ENCODE results near the gene EFNA5.

The EFNA5 gene

DNA sequence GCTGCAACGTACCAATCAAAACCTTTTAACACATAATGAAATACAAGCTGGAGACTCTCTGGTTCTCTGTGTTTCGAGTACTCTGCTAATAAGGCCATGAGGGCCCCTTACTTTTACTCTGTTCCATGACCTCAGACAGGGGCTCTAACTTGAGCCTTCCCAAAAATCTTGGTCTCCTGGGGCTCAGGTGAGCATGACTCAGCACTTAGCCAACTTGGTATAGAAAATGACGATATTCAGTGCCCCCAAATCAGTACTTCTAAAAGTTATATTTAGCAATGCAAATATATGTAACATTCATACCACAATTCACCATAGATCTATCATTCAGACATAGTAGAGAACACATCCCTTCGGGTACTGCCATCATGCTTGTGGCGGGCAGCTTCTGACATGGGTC is 278.9 kb downstream of the EFNA5 start:
- DNase-seq (ENCODE audit: low read depth), result no peak

DNA sequence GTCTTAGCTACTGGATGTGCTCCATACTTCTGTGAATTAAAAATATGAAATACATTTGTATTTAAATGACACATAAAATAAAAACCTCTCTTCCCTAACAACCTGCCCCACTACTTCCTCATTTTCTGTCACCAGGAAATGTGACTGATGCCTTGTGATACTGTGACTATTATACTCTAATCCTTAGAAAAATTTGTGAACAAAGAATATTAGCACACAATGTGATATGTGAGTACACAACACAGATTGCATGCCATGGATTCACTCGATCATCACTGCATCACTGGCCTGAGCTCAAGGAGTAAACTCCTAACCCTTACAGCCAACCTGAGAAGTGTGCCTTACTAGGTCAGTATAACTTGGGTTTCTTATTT is 281.0 kb downstream of the EFNA5 start:
- no peak for DNase-seq (ENCODE audit: low read depth)

DNA sequence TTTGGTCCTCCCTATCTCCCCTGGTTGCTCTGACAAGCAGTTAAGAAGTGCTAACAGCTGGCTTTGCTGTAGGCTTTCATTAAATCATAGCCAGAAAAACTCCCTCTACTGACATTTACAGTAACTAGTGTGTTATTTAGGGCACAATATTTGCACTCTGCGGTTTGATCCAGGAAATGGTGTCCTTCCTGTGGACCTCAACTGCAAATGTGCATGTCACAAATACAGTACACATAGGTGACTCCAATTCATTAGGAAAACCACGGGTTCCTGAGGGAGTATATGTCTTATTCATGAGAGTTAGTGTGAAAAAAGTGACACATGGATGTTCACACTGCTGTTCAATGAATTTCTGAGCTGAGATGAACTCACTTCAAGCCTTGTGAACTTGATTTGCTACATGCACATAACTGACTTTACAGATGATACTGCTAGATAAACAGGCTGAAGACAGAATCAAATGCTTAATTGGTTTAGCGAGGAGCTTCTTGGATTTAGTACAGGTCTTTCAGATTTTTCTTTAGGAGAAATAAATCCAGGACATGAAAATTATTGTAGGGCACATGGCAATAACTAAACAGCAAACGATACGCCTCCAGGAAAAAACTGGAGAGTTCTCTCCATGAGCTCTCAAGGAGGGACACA is 281.5 kb downstream of the EFNA5 start:
- no peak for DNase-seq (ENCODE audit: low read depth)

DNA sequence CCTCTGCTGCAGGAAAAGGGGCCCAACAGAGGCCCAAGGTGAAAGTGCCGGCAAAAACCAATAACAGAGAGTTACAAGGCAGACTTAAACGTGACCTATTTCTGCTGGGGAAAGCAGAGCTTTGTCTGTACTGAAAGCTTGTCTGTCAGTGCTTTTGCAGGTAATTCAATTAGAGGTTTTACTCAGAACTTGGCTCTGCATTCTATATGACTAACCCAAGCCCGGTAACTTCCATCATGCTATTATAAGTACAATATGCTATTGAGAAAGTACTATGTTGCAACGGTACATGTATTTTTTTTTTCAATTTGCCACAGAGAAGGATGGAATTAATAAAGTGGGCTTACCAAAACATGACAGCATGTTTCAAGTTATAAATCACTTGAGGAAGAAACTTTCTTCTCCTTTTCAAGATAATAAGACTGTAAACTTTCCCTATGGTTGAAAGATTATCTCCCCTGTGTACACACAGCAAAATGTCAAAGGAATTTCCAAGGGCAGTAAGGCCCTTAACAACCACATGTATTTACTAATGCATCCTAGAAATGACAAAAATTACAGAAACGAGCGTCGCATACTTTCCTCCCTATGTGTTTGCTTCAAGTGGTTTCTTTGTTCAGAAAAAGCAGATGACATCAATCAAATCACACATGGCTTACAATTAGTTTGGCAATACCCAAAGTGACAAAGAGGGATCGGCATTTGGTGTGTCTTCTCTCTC is 282.4 kb downstream of the EFNA5 start:
- DNase-seq (ENCODE audit: low read depth), result no peak

DNA sequence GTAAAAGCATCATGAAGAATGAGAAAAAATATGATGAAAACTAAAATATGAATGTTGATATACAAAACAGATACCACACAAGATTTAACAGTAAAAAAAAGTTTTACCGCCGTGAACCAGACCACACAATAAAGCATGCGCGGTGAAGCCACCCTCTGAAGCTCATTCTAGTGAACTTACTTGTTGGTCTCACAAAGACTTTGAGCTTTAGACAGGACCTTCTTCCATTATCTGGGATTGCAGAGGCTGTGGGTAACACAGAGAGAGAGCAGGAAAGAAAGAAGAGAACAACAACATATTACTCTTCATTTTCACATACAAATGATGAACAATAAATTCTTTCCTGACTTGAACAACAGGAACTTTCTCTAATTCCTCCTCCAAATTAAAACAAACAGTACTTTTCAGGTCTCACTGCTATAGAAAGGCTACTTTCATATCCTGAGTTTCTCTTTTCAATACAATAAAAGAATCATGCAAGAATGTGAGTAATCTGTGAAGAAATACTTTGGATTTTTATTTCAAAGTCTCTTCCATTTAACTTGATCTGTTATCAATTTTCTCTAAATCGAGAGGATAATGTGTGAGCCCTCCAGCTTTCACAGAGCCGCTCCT is 283.1 kb downstream of the EFNA5 start:
- no peak for DNase-seq (ENCODE audit: low read depth)

DNA sequence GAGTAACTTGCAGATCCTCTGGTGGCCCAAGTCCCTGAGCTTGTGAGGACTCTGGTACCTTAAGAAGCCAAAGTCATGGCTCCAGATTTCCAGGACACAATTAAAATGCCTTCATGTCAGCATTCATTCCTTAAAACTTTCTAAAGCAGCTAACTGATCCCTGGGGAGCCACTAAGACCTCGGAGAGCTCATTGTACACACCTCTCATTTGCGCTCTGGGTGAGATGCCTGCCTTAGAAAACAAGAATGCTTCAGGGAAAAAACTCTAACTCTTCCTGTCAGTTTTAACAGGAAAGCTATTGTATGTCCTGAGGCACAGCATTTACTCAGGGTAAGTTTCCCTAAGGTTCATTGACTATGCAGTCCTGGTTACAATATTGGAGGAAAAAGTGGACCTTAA is 285.0 kb downstream of the EFNA5 start:
- DNase-seq (ENCODE audit: low read depth), result no peak

DNA sequence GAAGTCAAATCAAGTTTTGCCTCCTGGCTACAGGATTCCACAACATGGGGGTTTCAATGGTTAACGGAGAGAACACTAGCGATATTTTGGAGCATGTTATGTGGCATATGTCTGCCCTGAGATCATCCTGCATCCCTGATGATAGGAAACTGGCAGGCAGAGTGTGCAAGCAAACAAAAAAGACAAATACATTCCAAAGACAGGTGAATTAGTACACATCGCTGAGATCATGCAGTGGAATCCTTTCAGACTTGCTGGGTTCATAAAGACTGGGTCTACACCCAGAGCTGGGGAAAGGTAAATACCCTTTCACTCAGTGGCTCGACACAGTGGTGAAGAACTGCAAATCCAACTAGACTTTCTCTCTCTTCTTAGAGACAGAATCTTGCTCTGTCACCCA is 286.5 kb downstream of the EFNA5 start:
- DNase-seq (ENCODE audit: low read depth), result no peak

DNA sequence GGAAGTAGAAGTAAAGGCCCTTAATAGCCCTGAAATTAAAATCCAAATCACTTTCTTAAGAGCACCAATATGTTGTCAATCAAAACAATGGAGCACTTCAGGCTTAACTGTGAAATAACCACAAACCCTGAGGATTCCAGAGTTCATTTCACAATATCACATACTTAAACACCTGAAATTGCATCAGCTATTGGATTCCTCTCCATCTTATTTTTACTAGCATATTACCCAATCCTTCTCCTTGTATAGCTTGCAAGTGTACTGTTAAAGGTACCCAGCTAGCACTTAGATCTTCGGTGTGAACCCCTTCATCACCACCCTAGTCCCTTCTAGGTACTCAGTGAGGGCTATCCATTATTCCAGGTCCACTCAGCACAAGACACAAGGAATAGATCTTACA is 287.3 kb downstream of the EFNA5 start:
- no peak for DNase-seq (ENCODE audit: low read depth)

DNA sequence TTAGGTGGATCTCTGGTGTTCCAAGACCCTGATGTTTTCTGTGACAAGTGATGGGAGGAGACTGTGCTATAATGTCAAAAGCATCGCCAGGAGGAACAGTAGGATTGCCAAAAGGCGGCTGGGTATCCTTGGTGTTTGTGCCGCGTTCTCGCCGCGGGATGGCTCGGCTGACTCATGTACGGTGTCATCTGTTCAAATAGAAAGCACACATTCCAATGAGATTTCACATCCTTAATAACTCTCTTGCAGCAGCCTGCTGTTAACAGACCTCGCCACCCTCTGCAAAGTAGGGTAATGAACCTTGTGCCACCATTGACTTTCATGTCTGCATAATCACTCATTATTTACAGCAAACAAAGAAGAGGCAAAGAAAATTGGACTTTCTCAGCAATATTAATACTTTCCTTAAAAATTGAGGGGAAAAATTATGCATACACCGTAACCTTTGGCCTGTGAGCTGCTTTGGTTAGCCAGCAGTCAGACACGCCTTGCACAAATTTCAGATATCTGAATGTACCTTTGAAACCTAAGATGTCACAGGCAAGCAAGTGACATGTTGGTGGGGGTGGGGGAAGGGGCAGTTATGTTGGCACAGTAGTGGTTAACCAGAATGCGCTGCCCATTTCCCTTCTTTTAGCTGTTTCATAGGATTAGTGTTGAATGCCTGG is 289.4 kb downstream of the EFNA5 start:
- no peak for DNase-seq (ENCODE audit: low read depth)

DNA sequence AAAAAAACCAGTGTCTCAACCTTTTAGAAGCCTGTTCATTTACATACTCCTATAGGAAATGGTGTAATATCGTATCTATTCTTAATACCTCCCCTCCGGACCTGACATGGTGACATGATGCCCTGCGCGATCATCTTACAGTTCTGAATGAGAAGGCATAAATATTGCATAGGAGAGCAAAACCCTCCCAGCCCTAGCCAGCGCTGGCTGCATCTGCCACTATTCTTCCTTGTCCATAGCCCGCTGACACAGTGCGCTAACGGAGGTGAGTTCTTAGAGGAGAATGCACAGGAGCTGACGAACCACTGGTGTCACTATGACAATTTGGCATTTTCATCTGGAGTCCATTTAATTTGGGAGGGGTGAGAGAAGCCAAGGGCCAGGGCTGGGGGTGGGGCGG is 290.1 kb downstream of the EFNA5 start:
- DNase-seq (ENCODE audit: low read depth), result no peak

DNA sequence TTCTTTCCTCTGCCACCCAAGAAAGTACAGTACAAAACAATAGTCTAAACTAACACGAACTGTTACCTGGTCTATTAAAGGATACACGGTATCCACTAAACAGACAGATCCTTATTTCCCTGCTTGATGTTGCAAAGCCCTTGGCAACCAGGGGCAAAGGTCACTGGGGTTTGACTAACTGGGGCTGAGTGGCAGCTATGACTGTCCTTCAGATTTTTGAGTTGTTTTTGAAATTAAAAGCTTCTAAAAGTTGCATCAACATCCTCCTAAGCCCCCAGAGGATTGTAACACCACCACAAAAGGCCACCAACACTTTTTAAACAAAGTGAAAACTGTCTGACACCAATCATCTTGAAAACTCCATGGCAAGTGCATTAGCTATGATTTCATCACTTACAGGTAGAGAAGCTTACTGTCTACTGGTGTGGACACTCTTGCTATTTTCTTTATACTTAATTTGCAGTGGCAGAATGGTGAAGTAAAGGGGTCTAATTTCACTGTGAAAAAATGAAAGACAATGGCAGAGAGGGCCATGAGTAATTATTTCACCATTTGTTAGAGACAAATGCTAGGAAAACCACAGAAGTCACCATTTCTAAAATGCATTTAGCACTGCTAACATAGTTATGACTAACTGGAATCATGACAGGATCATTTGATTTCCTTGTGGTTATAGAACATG is 292.4 kb downstream of the EFNA5 start:
- no peak for DNase-seq (ENCODE audit: low read depth)

DNA sequence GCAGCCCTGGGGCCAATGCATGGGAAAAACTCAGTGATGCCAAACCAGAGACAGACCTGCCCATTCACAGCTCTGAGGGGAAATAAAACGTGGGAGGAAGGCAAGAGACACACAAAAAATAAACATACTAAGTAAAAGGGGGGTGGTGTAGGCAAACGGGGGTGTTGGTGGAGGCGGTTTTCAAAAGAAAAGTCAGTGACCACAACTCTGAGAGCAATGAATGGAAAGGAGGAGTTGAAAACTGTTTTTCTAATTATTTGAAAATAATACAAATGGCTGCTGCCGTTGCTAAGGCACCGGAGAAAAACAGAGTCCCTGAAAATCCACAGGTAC is 293.5 kb downstream of the EFNA5 start:
- DNase-seq (ENCODE audit: low read depth), result no peak

DNA sequence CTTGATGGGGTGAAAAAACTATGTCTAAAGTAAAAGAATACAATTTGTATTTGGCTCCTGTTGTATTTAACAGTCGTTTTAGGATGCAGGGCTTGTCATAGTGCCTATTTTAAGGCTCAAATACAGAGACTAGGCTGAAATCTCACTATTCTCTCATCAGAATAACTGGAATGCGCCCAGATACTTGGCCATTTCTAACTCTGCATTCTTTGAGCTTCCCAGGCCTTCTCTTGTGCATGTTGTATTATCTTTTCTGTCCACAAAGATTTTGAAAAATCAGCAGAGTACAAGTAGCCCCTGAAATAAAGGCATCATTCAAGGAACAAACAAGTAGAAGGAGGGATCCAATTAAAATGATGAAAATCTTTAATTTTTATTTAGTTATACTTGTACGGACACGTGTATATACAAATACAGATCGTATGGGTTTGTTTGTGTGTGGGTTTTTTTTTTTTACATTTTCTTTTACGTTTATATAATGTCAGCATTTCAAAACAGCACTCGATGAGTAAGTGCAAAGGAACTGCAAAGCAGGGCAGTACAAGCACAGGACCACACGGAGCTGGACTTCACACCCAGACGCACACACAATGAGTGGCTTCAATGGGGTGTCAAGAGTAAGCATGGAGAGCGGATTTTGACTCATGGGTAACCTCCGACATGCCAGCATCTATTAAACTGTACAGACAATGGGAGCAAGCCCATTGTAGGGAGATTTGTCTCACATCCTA is 294.0 kb downstream of the EFNA5 start:
- DNase-seq (ENCODE audit: low read depth), result no peak

DNA sequence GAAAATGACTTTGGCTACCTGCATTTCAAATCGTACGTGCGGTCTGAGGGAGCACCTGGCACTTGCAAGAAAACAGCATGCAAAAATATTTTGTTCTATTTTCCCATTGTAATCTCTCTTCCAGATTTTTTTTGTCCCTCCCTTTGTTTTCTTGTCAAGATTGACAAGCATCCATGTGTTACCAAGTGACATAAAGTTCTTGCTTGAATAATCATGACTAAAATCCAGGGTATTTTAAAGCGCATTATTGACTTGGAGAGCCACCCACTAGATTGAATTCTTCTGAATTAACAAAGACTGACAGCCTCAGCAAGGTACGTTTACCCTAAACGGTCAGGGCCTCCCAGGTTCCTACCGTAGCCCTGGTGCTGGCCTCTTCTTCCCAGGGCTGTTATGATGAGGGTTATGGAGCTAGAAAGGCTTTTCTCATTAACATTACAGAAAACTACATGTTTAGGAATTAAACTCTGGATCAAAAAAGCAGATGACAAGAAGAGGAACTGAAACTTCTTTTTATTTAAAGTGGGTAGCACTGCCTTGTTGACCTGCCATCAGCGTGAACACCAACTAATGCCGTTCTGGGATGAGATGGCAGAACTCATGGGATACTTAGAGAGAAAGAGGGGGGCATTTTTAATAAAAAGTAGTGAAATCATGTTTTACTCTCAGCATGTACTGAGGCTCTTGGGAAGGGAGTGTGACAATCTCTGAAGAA is 297.0 kb downstream of the EFNA5 start:
- no peak for DNase-seq (ENCODE audit: low read depth)

DNA sequence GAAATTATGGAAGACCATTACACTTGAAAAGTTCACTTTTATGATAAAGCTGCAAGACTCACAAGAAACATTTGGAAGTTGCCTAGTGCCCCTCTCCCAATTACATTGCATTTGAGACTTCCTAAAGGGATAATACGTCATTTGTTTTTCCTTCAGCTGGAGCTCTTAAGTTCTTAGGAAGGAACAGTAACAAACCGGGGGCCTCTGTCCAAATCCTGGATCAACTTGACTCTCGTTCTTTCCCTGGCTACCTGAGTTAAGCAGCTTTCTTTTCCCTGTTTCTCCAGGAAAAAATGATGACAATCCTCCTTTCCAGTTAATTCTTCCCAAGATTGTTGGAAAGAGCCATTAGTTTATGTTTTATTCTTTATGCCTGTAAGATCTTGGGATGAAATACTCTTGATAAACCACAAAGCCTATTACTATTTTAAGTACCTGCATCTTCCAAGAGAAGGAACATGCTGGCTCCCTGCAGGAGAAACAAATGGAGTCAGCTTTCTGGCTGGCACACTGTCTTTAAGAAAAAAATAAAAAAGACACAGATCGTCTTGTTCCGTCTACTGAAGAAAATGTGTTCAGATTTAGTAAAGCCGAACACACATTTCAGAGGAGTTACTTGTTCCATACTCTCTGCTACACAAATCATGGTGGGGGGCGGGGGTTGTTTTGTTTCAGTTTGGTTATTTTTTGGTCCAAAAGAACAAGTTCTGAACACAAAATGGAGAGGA is 297.9 kb downstream of the EFNA5 start:
- no peak for DNase-seq (ENCODE audit: low read depth)

DNA sequence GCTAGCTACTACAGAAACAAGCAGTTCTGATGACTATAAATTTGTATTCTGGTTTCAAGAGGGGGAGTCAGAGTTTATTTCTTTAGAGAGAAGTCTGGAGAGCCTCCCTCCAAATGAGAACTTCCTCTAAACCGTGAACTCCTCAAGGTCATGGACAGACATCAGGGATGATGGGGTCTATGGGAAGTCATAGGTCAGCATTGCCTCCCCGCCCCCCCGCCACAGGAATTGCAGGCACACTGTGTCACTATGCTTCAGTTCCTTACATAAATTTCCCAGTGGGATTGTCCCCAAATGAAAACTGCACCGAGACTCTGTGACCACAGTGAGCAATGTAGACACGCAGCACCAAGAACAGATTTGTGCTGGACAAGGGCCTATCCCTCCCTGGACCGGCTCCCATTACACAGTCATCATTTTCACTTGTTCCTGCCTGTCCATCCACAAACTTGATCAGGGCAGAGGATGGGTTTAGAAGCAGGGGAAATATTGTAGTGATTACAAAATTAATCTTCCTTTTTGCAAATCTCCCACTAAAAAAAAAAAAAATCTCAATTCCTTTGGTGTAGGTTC is 300.3 kb downstream of the EFNA5 start:
- DNase-seq (ENCODE audit: low read depth), result no peak

DNA sequence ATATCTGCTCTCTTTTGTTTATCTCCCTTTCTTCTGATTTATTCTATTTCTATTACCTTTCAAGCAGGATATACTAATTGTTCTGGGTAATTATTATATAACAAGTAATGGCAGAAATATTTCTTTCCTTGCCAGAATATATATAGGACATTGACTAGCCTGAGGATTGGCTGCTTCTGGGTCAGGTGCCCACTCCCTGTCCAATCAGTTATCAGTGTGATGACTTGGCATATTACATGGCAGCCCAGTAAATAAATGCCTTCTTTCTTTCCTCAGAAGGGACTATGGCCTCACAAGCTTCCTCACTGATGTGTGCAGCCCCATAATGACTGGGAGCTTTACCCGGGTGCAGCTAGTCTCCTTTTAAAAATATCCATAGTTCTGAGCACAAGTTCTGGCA is 301.1 kb downstream of the EFNA5 start:
- DNase-seq (ENCODE audit: low read depth), result no peak

DNA sequence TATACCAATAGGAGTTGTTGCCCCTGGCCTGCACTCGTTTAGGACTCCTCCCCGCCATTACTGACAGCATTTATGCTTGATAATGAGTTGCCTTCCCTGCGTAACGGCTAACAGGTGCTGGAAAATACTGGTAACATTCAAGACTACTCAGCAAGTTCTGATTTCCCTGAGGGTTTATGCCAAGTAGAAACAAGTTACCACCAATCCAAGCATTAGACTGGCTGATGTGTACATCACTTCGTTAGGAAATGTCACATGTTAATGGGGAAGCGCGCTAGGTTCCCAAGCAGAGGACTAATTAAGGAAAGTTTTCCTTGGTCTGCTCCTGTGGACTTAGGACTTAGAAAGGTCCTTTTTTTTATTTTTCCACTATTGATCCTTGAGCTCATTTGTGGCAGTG is 302.1 kb downstream of the EFNA5 start:
- no peak for DNase-seq (ENCODE audit: low read depth)

DNA sequence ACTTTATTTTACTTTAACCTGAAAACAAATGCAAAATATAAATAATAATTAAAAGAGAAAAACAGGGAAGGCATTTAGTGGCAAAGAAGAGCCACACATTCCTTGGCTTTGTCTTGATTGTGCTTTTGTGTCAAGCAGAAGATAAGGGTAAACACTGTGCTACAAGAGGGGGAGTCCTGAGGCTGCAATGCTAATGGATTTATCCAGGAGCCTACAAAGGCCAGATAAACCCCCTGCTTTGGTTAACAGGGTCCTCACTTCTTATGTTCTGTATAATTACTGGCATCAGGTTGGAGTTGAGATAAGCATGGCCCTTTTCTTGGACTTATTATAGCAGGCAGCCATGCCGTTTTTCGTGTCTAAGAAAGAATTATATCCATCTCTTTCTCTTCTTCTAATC is 302.8 kb downstream of the EFNA5 start:
- no peak for DNase-seq (ENCODE audit: low read depth)

DNA sequence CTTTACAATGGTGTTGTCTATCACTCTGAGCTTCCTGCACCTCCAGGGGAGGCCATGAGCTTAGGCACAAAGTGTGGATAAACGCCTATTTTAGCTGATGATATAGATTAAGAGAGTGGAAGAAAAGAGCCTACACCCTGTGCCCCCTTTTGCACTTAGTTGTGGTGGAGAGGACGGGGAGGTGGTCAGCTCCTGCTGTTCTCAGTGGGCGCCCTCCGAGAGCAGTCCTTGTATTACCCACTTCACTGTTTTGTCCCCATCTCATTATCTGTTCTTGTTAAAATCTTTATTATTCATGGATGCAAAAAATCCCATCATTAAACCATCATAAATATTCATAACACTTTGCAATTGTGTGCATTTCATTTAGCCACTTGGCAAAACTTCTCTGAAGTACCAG is 303.3 kb downstream of the EFNA5 start:
- DNase-seq (ENCODE audit: low read depth), result no peak
